Activated naive CD8-positive, alpha-beta T cell (primary cell): ENCODE results near the gene PRDM5.

Experiments used
- H3K27ac Mint-ChIP-seq: one replicate; pipeline ENCODE4 v1.8.0; 2021; ENCODE audit warnings: mixed read lengths
- H3K27me3 Mint-ChIP-seq: one replicate; pipeline ENCODE4 v1.8.0; 2021; ENCODE audit warnings: mixed read lengths
- H3K36me3 Mint-ChIP-seq: one replicate; pipeline ENCODE4 v1.8.0; 2021; ENCODE audit warnings: mixed read lengths
- H3K4me1 Mint-ChIP-seq: one replicate; pipeline ENCODE4 v1.8.0; 2021; ENCODE audit warnings: low read depth, mixed read lengths
- H3K4me3 Mint-ChIP-seq: one replicate; pipeline ENCODE4 v1.8.0; 2021; ENCODE audit warnings: mild to moderate bottlenecking, mixed read lengths
- H3K9me3 Mint-ChIP-seq: one replicate; pipeline ENCODE4 v1.8.0; 2021; ENCODE audit warnings: low read depth, mixed read lengths

The PRDM5 gene

GRCh38 chr4:120829113-120829831 is 93.3 kb downstream of the PRDM5 start:
- H3K27me3 Mint-ChIP-seq: no peaks in the 10 kb centered on the region
- H3K4me3 Mint-ChIP-seq: no peak overlapping the region
- H3K27ac Mint-ChIP-seq: no peak overlapping the region
- H3K36me3 Mint-ChIP-seq: peaks cover 9% of the 10 kb centered on the region
- H3K9me3 Mint-ChIP-seq: no peaks in the 10 kb centered on the region
- no peaks in the 10 kb centered on the region for H3K4me1 Mint-ChIP-seq

- Mint-ChIP-seq H3K4me3 (no peak overlapping the region), H3K4me1 (no peaks in the 10 kb centered on the region), H3K36me3 (peaks cover 2% of the 10 kb centered on the region), H3K9me3 (no peaks in the 10 kb centered on the region), H3K27ac (no peak overlapping the region), H3K27me3 (no peaks in the 10 kb centered on the region)
Observed at GRCh38 chr4:120826853-120827252, 95.7 kb downstream of the PRDM5 start.

- Mint-ChIP-seq H3K27ac (no peak overlapping the region), H3K4me3 (no peak overlapping the region), H3K36me3 (peaks cover 2% of the 10 kb centered on the region), H3K4me1 (no peaks in the 10 kb centered on the region), H3K9me3 (no peaks in the 10 kb centered on the region), H3K27me3 (no peaks in the 10 kb centered on the region)
Observed at GRCh38 chr4:120826449-120826848, 96.1 kb downstream of the PRDM5 start.

DNA sequence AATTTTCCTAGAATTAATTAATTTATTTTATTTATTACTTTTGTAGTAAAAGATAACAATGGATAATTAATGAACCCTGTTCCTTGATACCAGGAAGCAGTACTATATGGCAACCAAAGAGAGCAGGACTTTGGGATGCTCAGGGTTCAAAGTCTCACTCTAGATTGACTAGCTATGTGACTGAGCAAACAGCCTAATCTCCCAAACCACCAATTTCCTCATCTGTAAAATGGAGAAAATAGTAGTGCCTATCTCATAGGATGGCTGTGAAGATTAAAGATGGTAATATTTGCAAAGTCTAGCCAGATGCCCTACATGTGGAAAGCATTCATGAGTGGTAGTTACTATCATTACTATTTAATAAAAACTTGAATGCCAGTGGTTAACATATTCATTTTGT is 97.6 kb downstream of the PRDM5 start:
- peaks cover under 1% of the 10 kb centered on the region for H3K4me1 Mint-ChIP-seq
- H3K36me3 Mint-ChIP-seq: peaks cover 2% of the 10 kb centered on the region
- no peaks in the 10 kb centered on the region for H3K27me3 Mint-ChIP-seq
- H3K9me3 Mint-ChIP-seq: no peaks in the 10 kb centered on the region
- H3K4me3 Mint-ChIP-seq: no peak overlapping the region
- no peak overlapping the region for H3K27ac Mint-ChIP-seq

- no peaks in the 10 kb centered on the region for H3K36me3 Mint-ChIP-seq
- H3K27me3 Mint-ChIP-seq: no peaks in the 10 kb centered on the region
- H3K9me3 Mint-ChIP-seq: no peaks in the 10 kb centered on the region
- no peak overlapping the region for H3K27ac Mint-ChIP-seq
- no peak overlapping the region for H3K4me3 Mint-ChIP-seq
- peaks cover 4% of the 10 kb centered on the region for H3K4me1 Mint-ChIP-seq
Observed at GRCh38 chr4:120821977-120822376, 100.5 kb downstream of the PRDM5 start.

GRCh38 chr4:120821029-120821428 is 101.5 kb downstream of the PRDM5 start:
- H3K27me3 Mint-ChIP-seq: no peaks in the 10 kb centered on the region
- H3K9me3 Mint-ChIP-seq: no peaks in the 10 kb centered on the region
- H3K36me3 Mint-ChIP-seq: no peaks in the 10 kb centered on the region
- H3K4me1 Mint-ChIP-seq: peaks cover 4% of the 10 kb centered on the region
- H3K4me3 Mint-ChIP-seq: no peak overlapping the region
- no peak overlapping the region for H3K27ac Mint-ChIP-seq

DNA sequence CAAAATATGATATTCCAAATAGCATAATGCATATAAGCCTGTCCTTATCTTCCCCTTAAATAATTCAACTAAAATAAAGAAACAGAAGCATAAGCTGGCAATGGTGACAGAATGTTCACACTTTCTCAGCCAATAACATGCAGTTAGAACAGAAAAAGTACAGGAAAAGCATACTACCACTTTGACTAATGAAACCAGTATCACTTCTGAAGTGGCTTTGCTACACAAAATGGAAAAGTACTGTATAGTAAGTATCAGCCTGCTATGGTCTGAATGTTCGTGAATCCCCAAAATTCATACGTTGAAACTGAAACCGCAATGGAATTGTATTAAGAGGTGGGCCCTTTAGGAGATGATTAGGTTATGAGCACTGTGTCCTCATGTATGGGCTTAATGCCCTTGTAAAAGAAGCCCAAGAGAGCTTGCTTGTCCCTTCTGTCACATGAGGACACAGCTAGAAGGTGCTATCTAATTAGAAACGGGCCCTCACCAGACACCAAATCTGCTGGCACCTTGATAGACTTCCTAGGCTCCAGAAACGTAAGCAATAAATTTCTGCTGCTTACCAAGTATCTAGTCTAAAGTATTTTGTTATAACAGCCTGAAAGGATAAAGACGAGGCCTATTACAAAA is 102.6 kb downstream of the PRDM5 start:
- H3K27ac Mint-ChIP-seq: no peak overlapping the region
- H3K4me1 Mint-ChIP-seq: peaks cover 4% of the 10 kb centered on the region
- no peaks in the 10 kb centered on the region for H3K9me3 Mint-ChIP-seq
- no peak overlapping the region for H3K4me3 Mint-ChIP-seq
- no peaks in the 10 kb centered on the region for H3K36me3 Mint-ChIP-seq
- H3K27me3 Mint-ChIP-seq: no peaks in the 10 kb centered on the region

GRCh38 chr4:120816296-120816965 is 106.1 kb downstream of the PRDM5 start:
- no peaks in the 10 kb centered on the region for H3K27me3 Mint-ChIP-seq
- H3K36me3 Mint-ChIP-seq: no peaks in the 10 kb centered on the region
- H3K9me3 Mint-ChIP-seq: no peaks in the 10 kb centered on the region
- H3K27ac Mint-ChIP-seq: no peak overlapping the region
- H3K4me1 Mint-ChIP-seq: peaks cover 4% of the 10 kb centered on the region
- peak overlapping the region; percentile 2 for H3K4me3 Mint-ChIP-seq

DNA sequence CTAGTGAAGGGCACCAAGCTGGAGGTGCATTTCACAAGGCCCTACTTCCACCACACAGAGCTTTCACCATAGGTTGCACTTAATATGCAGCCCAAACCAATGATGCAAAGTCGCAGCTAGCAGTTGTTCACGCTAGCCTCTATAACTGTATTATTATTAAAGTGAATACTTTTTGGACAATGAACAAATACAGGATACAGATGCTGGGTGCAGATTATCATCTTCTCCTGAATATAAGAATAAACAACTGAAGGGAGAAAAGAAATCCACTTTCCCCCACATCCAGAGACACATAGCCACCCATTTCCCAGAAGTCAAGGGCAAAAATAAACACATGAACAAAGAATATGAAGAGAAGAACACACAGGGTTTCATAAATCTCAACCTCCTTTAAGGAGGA is 107.2 kb downstream of the PRDM5 start:
- no peaks in the 10 kb centered on the region for H3K9me3 Mint-ChIP-seq
- no peak overlapping the region for H3K4me3 Mint-ChIP-seq
- no peak overlapping the region for H3K27ac Mint-ChIP-seq
- no peaks in the 10 kb centered on the region for H3K36me3 Mint-ChIP-seq
- peaks cover 4% of the 10 kb centered on the region for H3K4me1 Mint-ChIP-seq
- H3K27me3 Mint-ChIP-seq: no peaks in the 10 kb centered on the region

DNA sequence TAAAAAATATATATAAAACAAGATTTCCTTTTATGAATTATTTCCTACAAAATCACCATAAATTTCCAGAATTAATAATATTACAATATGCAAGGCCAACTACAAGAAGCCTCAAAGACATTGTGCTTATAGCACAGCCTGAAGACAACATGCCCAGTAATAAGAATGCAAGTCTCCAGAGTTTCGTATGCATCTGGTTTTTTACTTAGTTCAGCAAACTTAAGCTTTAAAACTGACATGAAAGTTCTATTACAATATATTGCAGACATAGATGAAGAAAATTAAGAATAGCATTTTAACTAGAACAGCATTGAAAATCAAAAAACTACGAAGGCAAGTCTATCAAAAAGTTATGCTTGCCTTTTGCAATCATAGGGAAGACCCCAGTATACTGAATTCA is 107.6 kb downstream of the PRDM5 start:
- Mint-ChIP-seq H3K27me3 (no peaks in the 10 kb centered on the region), H3K27ac (no peak overlapping the region), H3K9me3 (no peaks in the 10 kb centered on the region), H3K4me3 (no peak overlapping the region), H3K4me1 (peaks cover 3% of the 10 kb centered on the region), H3K36me3 (no peaks in the 10 kb centered on the region)

GRCh38 chr4:120812216-120812615 is 110.3 kb downstream of the PRDM5 start:
- Mint-ChIP-seq H3K4me1 (no peaks in the 10 kb centered on the region), H3K27ac (no peak overlapping the region), H3K4me3 (no peak overlapping the region), H3K27me3 (no peaks in the 10 kb centered on the region), H3K9me3 (no peaks in the 10 kb centered on the region), H3K36me3 (peaks cover 6% of the 10 kb centered on the region)

- H3K4me3 Mint-ChIP-seq: no peak overlapping the region
- H3K4me1 Mint-ChIP-seq: no peaks in the 10 kb centered on the region
- H3K36me3 Mint-ChIP-seq: peaks cover 8% of the 10 kb centered on the region
- H3K27ac Mint-ChIP-seq: no peak overlapping the region
- no peaks in the 10 kb centered on the region for H3K27me3 Mint-ChIP-seq
- H3K9me3 Mint-ChIP-seq: no peaks in the 10 kb centered on the region
Observed at GRCh38 chr4:120809518-120809917, 113.0 kb downstream of the PRDM5 start.

DNA sequence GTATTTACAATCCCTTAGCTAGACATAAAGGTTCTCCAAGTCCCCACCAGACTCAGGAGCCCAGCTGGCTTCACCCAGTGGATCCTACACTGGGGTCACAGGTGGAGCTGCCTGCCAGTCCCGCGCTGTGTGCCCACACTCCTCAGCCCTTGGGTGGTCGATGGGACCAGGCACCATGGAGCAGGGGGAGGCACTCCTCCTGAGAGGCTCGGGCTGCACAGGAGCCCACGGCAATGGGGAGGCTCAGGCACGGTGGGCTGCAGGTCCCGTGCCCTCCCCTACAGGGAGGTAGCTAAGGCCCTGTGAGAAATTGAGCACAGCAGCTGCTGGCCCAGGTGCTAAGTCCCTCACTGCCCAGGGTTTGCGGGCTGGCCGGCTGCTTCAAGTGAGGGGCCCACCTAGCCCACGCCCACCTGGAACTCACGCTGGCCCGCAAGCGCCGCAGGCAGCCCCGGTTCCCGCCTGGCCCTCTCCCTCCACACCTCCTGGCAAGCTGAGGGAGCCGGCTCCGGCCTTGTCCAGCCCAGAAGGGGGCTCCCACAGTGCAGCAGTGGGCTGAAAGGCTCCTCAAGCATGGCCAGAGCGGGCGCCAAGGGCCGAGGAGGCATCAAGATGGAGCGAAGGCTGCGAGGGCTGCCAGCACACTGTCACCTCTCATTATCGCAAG is 113.9 kb downstream of the PRDM5 start:
- Mint-ChIP-seq H3K27me3 (no peaks in the 10 kb centered on the region), H3K9me3 (no peaks in the 10 kb centered on the region), H3K27ac (no peak overlapping the region), H3K36me3 (peaks cover 8% of the 10 kb centered on the region), H3K4me3 (no peak overlapping the region), H3K4me1 (no peaks in the 10 kb centered on the region)

DNA sequence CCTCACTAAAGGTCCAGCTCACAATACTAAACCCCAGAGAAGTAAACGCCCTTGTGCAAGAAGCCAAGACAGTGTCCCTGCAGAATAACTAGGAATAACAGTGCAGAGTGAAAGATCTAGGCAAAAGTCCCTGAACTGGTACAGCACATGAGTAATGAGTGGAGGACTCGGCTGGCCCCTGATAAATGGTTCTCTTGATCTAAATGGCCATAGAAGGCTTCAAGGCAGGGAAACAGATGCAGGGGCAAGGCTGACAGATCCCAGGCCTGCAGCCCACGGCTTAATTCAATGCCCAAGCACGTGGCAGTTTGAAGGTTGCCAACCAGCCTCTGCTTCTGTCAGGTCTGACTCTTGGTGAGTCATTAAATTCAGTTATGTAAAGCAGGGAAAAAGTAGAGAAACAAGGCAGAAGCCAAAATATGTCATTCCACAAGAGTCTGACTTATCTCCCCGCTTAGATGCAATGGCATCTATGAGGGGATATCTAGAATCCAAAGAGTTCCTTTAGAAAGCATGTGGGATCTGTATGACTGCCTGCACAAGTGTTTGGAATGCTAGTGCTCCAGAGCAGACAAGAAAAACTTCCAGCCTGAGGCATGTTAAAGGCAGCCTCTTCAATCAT is 121.3 kb downstream of the PRDM5 start:
- Mint-ChIP-seq H3K27me3 (no peaks in the 10 kb centered on the region), H3K4me3 (no peak overlapping the region), H3K36me3 (peaks cover 2% of the 10 kb centered on the region), H3K9me3 (no peaks in the 10 kb centered on the region), H3K4me1 (no peaks in the 10 kb centered on the region), H3K27ac (no peak overlapping the region)

- H3K4me1 Mint-ChIP-seq: no peaks in the 10 kb centered on the region
- no peaks in the 10 kb centered on the region for H3K36me3 Mint-ChIP-seq
- no peak overlapping the region for H3K27ac Mint-ChIP-seq
- H3K4me3 Mint-ChIP-seq: no peak overlapping the region
- H3K9me3 Mint-ChIP-seq: no peaks in the 10 kb centered on the region
- no peaks in the 10 kb centered on the region for H3K27me3 Mint-ChIP-seq
Observed at GRCh38 chr4:120798570-120798969, 124.0 kb downstream of the PRDM5 start.
